ENCODE measurements around the gene SMS.

SMS gene

GRCh38 chrX:21933077-21933476, 7.4 kb upstream of the SMS start:
- ChIA-PET POLR2A (no interaction called here), CTCF (interaction anchor here (0.7 kb wide), 1 partner anchor 20 kb away, joined by 8 read pairs; no protein-coding TSS in a partner anchor)
- DNase-seq (ENCODE audit: extremely low spot score) = no peak
- TF ChIP-seq SUZ12 (IDR thresholded peaks at IDR 0.05) (no peak), FOXK2 (IDR thresholded peaks at IDR 0.05) (no peak), CTBP1 (IDR thresholded peaks at IDR 0.05; ENCODE audit: borderline replicate concordance) (no peak), PKNOX1 (IDR thresholded peaks at IDR 0.05) (no peak), ZNF384 (IDR thresholded peaks at IDR 0.05) (no peak), HDGF (IDR thresholded peaks at IDR 0.05; ENCODE audit: borderline replicate concordance) (no peak), ELF4 (IDR thresholded peaks at IDR 0.05) (no peak), TARDBP (IDR thresholded peaks at IDR 0.05) (no peak), L3MBTL2 (conservative IDR thresholded peaks at IDR 0.05) (no peak), FOXM1 (IDR thresholded peaks at IDR 0.05; ENCODE audit: borderline replicate concordance) (no peak), NFRKB (IDR thresholded peaks at IDR 0.05) (no peak), FOXA1 (IDR thresholded peaks at IDR 0.05) (no peak), LEF1 (IDR thresholded peaks at IDR 0.05; ENCODE audit: borderline replicate concordance) (no peak)

GRCh38 chrX:21934414-21934813, 6.1 kb upstream of the SMS start:
- CTCF ChIA-PET = no interaction called here
- POLR2A ChIA-PET = no interaction called here
- no peak for DNase-seq (ENCODE audit: extremely low spot score)
- TF ChIP-seq SP1 (IDR thresholded peaks at IDR 0.05) (no peak), PKNOX1 (IDR thresholded peaks at IDR 0.05) (no peak), FOXM1 (IDR thresholded peaks at IDR 0.05; ENCODE audit: borderline replicate concordance) (no peak), ARNT (IDR thresholded peaks at IDR 0.05) (no peak), ELF4 (IDR thresholded peaks at IDR 0.05) (no peak), BHLHE40 (IDR thresholded peaks at IDR 0.05; ENCODE audit: borderline replicate concordance) (no peak), L3MBTL2 (conservative IDR thresholded peaks at IDR 0.05) (no peak), CTBP1 (IDR thresholded peaks at IDR 0.05; ENCODE audit: borderline replicate concordance) (no peak), ZNF384 (IDR thresholded peaks at IDR 0.05) (no peak), LEF1 (IDR thresholded peaks at IDR 0.05; ENCODE audit: borderline replicate concordance) (no peak), TARDBP (IDR thresholded peaks at IDR 0.05) (no peak), HDGF (IDR thresholded peaks at IDR 0.05; ENCODE audit: borderline replicate concordance) (no peak), SUZ12 (IDR thresholded peaks at IDR 0.05) (no peak), FOXK2 (IDR thresholded peaks at IDR 0.05) (no peak), FOXA1 (IDR thresholded peaks at IDR 0.05) (no peak), NFRKB (IDR thresholded peaks at IDR 0.05) (no peak)

GRCh38 chrX:21939906-21940305, 603 bp upstream of the SMS start:
- ChIA-PET CTCF (no interaction called here), POLR2A (no interaction called here)
- no peak for DNase-seq (ENCODE audit: extremely low spot score)
- TF ChIP-seq NFRKB (IDR thresholded peaks at IDR 0.05) (no peak), SUZ12 (IDR thresholded peaks at IDR 0.05) (no peak), CTBP1 (IDR thresholded peaks at IDR 0.05; ENCODE audit: borderline replicate concordance) (no peak), FOXK2 (IDR thresholded peaks at IDR 0.05) (no peak), FOXA1 (IDR thresholded peaks at IDR 0.05) (no peak), ELF4 (IDR thresholded peaks at IDR 0.05) (no peak), HDGF (IDR thresholded peaks at IDR 0.05; ENCODE audit: borderline replicate concordance) (no peak), SP1 (IDR thresholded peaks at IDR 0.05) (no peak), FOXM1 (IDR thresholded peaks at IDR 0.05; ENCODE audit: borderline replicate concordance) (no peak), ARNT (IDR thresholded peaks at IDR 0.05) (no peak), PKNOX1 (IDR thresholded peaks at IDR 0.05) (no peak), L3MBTL2 (conservative IDR thresholded peaks at IDR 0.05) (no peak), TARDBP (IDR thresholded peaks at IDR 0.05) (no peak), BHLHE40 (IDR thresholded peaks at IDR 0.05; ENCODE audit: borderline replicate concordance) (no peak), ZNF384 (IDR thresholded peaks at IDR 0.05) (no peak), LEF1 (IDR thresholded peaks at IDR 0.05; ENCODE audit: borderline replicate concordance) (no peak)

- no peak for DNase-seq (ENCODE audit: extremely low spot score)
- ChIA-PET POLR2A (no interaction called here), CTCF (no interaction called here)
- TF ChIP-seq ZNF384 (IDR thresholded peaks at IDR 0.05) = no peak
- no peak for TF ChIP-seq L3MBTL2 (conservative IDR thresholded peaks at IDR 0.05)
- no peak for TF ChIP-seq CTBP1 (IDR thresholded peaks at IDR 0.05; ENCODE audit: borderline replicate concordance)
- TF ChIP-seq SP1 (IDR thresholded peaks at IDR 0.05) = no peak
- TF ChIP-seq FOXM1 (IDR thresholded peaks at IDR 0.05; ENCODE audit: borderline replicate concordance) = no peak
- no peak for TF ChIP-seq LEF1 (IDR thresholded peaks at IDR 0.05; ENCODE audit: borderline replicate concordance)
- TF ChIP-seq HDGF (IDR thresholded peaks at IDR 0.05; ENCODE audit: borderline replicate concordance) = no peak
- TF ChIP-seq FOXA1 (IDR thresholded peaks at IDR 0.05) = no peak
- no peak for TF ChIP-seq NFRKB (IDR thresholded peaks at IDR 0.05)
- no peak for TF ChIP-seq PKNOX1 (IDR thresholded peaks at IDR 0.05)
- no peak for TF ChIP-seq FOXK2 (IDR thresholded peaks at IDR 0.05)
- no peak for TF ChIP-seq TARDBP (IDR thresholded peaks at IDR 0.05)
Measured at GRCh38 chrX:21943460-21944135, 3.1 kb downstream of the SMS start.

GRCh38 chrX:21944136-21944615, 3.7 kb downstream of the SMS start:
- ChIA-PET CTCF (no interaction called here), POLR2A (no interaction called here)
- no peak for DNase-seq (ENCODE audit: extremely low spot score)
- TF ChIP-seq HDGF (IDR thresholded peaks at IDR 0.05; ENCODE audit: borderline replicate concordance) (no peak), FOXA1 (IDR thresholded peaks at IDR 0.05) (no peak), SP1 (IDR thresholded peaks at IDR 0.05) (no peak)
